NCI-H748 treated with DMSO at 0.1 percent for 48 hours (cell line): ENCODE results near the gene PEBP1.

Source experiments
- DNase-seq: peaks from one replicate; lab custom pipeline; 2025; lab: John Stamatoyannopoulos, UW

The PEBP1 gene

DNA sequence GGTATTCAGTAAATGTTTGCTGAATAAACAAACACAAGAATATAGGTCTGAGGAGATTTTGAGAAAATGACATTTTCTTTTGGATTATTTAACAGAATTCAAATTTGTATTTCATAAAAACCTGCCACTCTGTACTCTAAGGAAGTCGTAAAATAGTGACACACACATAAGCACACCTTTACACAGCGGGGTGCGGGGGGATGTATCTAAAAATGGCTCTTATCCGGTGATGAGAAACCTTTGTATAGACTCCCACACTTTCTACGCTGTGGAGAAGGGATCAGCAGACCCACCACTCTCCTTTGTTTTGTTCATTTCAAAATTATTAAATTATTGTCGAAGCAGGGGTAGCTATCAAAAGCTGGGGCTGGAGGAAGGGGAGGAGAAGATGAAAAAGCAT lies 58.0 kb downstream of the PEBP1 start:
- DNase-seq, result no peak
